Measurements from ENCODE around the gene PCDHGC4.

GRCh38 chr5:141490271-141490670 is 5.4 kb downstream of the PCDHGC4 start:
- TF ChIP-seq EP300 (IDR thresholded peaks at IDR 0.05) (no peak), POLR2AphosphoS5 (IDR thresholded peaks at IDR 0.05) (no peak), CTCF (IDR thresholded peaks at IDR 0.05) (no peak)

All from upper lobe of left lung (tissue), 4 donors.